Measurements from ENCODE around the gene GRB10.

DNA sequence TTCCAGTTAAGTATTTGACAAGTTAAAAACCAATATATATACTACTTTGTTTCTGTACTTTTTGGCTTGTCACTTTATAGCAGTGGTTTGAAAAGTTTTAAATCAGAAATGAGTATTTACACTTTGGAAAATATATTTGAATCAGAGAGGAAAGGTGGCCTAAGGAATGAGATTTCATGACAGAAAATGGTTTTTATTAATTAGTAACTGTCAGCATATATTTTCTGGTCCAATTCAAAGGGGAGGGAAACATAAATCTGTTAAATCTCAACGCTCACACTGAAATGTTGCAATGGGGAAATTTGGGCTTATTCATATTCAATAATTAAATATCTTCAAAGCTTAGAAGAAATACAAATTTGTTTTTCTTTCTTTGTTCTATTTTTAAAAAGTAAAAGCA lies 100.1 kb downstream of the GRB10 start:
- TF ChIP-seq POLR2A (IDR thresholded peaks at IDR 0.05; ENCODE audit: low read depth, low read length): no peak
- TF ChIP-seq TAF1 (IDR thresholded peaks at IDR 0.05; ENCODE audit: borderline replicate concordance, low read depth, low read length): no peak

All from GM12892 (cell line).